ENCODE measurements around the gene IZUMO4.

The IZUMO4 gene

GRCh38 chr19:2050349-2050990, 46.2 kb upstream of the IZUMO4 start:
- TF ChIP-seq, protein P1, sequence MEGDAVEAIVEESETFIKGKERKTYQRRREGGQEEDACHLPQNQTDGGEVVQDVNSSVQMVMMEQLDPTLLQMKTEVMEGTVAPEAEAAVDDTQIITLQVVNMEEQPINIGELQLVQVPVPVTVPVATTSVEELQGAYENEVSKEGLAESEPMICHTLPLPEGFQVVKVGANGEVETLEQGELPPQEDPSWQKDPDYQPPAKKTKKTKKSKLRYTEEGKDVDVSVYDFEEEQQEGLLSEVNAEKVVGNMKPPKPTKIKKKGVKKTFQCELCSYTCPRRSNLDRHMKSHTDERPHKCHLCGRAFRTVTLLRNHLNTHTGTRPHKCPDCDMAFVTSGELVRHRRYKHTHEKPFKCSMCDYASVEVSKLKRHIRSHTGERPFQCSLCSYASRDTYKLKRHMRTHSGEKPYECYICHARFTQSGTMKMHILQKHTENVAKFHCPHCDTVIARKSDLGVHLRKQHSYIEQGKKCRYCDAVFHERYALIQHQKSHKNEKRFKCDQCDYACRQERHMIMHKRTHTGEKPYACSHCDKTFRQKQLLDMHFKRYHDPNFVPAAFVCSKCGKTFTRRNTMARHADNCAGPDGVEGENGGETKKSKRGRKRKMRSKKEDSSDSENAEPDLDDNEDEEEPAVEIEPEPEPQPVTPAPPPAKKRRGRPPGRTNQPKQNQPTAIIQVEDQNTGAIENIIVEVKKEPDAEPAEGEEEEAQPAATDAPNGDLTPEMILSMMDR (IDR thresholded peaks at IDR 0.05; ENCODE audit: insufficient read depth, missing control alignments): no peak
- FAIRE-seq (no peak), DNase-seq (ENCODE audit: insufficient read length, low spot score) (no peak)

- DNase-seq (ENCODE audit: insufficient read length, low spot score) (peak; percentile 90), FAIRE-seq (no peak)
- TF ChIP-seq, protein P1 (IDR thresholded peaks at IDR 0.05; ENCODE audit: insufficient read depth, missing control alignments): peak; percentile 49
These were observed 45.5 kb upstream of the IZUMO4 start, which contains the start of gene MKNK2 for GRCh38 chr19:2050991-2051772. Gene MKNK2, minus strand, starts transcription at chr19:2051244. Its CDS starts 393 bp downstream, at chr19:2050851.

DNA sequence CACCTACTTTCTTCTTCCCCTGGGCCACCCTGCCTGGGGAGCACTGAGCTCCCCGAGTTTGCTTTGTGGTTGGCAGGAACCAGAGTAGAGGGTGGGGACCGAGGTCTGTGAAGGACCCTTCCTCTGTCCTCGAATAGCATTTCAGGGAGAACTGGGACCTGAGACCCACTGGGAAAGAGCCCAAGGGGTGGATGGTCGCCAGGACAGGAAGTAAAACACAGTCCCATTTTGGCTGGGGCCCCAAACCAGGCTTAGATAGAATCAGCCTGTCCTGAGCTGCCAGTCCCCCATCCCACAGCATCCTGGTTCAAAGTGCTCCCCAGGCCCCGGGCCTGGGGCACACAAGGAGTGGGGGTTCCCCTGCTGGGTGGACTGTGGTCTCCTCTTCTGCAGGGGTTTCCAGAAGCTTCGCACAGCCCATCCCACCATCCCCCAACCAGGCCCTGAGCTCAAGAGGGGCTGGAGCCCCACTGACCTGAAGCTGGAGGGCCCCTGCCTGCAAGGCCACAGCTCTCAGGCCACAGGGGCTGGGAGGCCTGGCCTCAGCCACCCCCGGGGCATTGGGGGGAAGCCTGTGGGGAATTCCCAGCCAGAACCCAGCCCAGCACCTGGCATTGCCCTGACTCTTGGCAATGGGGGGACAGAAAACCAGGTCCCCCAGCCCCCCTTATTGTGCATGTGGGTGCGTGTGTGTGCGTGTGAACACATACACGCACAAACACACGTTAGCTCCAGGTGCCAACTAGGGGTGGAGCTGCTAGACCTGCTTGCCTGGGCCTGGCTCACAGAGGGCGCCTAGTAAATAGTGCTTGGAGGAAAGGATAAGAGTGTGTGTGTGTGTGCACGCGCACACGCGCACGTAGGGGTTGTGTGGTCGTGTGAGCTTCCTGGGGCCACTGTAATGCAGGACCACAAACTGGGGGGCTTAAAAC, 44.7 kb upstream of the IZUMO4 start:
- DNase-seq (ENCODE audit: insufficient read length, low spot score): no peak
- no peak for FAIRE-seq
- TF ChIP-seq, protein P1 (IDR thresholded peaks at IDR 0.05; ENCODE audit: insufficient read depth, missing control alignments): no peak

- FAIRE-seq (no peak), DNase-seq (ENCODE audit: insufficient read length, low spot score) (no peak)
These were observed 42.9 kb upstream of the IZUMO4 start for GRCh38 chr19:2053601-2054389.

DNA sequence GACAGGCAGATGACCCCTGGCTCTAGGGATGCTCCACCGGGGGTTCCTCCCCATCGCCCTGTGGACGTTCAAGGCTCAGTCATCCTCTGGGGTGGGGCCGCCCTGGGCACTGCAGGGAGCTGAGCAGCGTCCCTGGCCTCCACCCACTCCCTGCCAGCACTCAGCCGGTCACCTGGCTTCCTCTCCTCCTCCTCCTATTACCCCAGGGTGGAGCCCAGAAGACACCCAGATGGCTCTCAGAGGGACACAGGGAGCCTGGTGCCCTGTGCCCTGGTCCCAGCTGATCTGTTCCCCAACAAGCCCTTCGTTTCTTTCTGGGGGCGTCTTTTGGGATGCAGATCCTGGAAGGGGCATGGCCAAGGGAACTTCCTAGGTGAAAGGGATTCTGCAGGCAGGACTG, 42.0 kb upstream of the IZUMO4 start:
- TF ChIP-seq, protein P1 (IDR thresholded peaks at IDR 0.05; ENCODE audit: insufficient read depth, missing control alignments): no peak
- no peak for DNase-seq (ENCODE audit: insufficient read length, low spot score)
- no peak for FAIRE-seq

More at GRCh38 chr19:2053601-2054389, 42.9 kb upstream of the IZUMO4 start:
- TF ChIP-seq, protein P1 (IDR thresholded peaks at IDR 0.05; ENCODE audit: insufficient read depth, missing control alignments): no peak
